GM18873 (cell line): Measurements from ENCODE around the gene VSX1.

Experiments
- ATAC-seq: cut with Tn5 transposase; IDR thresholded peaks from one replicate; pipeline ENCODE4 v1.9.1; 2021; ENCODE audit warnings: mild to moderate bottlenecking, moderate library complexity, moderate number of reproducible peaks; ENCODE audit not compliant: unreplicated experiment, low FRiP score

Gene VSX1

DNA sequence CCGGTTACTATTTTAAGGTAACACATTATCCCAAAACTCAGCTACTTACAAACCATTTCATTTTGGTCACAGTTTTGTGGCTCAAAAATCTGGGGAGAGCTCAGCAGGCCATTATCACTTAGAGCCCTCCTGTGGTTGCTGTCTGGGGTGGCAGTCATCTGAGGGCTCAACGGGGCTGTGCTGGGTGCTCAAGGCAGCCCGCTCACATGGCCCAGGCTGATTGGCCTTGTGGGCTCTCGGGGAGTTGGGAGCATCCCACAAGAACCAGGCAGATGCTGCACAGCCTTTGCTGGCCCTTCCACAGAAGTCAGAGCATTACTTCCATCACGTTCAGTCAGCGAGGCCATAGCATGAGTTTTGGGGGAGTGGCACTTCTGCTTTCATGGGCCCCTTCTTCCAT is 6.3 kb upstream of the VSX1 start:
- ATAC-seq = no peak

DNA sequence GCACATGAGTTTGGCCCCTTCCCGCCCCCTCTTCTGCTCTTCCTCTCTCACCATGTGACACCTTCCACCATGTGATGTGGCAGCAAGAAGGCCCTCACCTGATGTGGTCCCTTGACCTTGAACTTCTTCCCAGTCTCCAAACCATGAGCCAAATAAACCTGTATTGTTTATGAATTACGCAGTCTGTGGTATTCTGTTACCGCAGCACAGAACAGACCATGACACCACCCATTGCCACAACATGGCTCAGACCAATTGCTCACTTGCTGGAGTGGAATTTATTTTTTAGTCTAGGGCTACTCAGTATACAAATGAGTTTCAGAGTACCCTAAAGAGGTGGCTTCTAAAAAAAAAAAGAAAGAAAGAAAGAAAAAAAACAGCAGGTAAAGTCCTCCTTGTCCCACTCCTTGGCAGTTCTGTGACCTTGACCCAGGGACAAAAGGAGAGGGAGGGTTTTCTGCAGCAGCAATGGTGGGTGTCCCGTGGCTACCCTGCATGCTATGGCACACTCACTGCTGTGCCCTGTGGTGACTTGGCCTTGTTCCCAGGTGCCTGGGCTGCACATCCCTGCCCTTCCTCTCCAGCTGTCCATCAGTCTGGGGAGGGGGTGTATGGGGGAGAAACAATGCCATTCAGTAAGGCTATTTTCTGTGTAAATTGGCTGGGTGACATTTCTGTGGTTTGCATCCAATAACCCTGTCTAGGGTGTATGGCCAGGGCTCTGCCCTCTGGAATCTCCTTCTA is 5.4 kb upstream of the VSX1 start:
- ATAC-seq = no peak

GRCh38 chr20:25085756-25086495 is 4.0 kb upstream of the VSX1 start:
- ATAC-seq = no peak

DNA sequence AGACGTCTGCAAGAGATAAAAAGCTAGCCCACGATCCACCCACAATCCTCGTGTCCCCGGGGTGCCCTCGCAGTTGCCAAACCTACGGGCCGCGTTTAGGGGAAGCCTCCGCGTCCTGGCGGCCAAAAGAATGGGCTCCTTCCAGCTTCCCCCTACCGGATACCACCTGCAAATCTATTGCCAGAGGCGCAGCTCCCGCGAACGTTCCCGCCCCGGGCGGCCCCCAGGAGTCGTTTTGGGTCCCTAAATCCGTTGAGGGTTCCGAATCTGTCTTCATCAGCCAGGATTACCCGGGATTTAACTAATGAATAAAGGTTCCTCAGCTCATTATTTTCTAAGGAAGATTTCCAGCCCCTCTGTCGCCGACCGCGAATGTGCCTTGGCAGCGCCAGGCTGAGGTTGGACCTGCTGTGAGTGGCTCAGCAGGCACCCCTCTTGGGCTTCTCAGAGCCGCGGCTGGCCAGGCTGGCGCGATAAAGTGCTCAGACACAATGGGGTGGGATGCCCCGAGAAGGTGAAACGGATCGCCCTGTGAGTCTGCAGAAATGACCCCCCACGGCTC is 2.8 kb upstream of the VSX1 start:
- no peak for ATAC-seq

DNA sequence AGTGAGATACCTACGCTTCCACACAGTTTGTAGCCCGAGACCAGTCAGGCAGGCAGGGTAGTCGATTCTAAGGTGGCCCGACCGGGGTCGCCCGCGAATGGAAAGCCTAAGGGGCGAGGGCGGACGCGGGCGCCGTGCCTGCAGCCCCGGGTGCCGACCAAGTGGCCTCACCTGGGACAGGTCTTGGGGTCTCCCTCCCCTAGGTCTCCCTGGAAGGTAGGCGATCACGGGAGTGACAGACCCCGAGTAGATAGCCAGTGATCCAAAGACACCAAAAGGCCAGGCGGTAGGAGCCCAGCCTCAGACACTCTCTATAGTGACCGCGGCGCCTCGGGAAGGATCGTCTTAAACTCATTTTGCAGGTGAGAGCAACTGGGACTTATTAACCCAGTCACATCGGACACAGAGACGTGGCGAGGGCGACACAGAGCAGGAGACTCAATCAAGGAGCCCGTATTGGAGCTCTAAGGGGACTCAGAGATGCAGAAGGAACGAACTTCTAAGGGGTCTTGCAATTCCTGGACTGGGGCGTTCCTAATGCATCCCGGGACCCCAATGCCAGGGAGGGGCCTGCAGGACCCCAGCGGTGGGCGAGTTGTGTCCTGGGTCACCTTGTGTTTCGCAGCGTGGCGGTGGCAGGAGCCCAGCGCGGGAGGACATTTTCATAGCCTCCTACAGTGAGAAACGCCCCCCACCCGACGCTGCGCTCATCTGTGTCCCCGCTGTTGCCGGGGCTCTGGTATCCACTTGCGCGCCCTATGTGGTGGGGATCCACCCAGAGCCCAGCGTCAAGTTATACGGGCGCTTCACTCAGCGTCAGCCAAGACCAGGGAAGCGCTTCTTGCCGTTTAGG is 2.1 kb upstream of the VSX1 start:
- ATAC-seq = no peak

DNA sequence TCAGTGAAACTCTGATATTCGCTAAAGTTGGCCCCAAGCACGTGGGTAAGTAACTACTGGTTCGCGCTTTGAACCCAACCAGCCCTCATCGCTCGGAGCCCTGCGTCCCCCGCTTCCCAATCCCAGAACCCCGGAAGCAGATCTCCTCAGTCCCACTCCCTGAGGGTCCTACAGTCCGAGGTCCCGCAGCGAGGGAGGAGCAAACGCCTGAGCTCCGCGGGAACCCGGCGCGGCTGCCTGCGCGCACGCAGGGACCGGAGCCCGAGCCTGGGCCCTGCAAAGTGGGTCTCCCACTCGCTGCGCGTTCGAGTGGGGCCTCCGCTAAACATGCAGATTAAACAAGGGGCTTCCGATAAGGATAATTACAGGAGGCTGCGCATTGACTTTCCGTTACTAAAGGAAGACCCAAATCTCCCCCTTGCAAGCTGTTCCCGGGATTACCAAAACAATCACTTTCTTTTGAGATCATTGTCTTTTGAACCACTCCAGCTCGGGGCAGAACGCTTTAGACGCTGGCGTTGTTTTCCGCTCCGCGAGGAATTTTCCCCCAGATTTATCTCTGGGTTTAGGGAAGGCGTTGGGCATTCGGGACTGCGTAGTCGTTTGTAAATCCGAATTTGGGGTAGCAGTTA is 1.3 kb upstream of the VSX1 start:
- ATAC-seq = no peak

DNA sequence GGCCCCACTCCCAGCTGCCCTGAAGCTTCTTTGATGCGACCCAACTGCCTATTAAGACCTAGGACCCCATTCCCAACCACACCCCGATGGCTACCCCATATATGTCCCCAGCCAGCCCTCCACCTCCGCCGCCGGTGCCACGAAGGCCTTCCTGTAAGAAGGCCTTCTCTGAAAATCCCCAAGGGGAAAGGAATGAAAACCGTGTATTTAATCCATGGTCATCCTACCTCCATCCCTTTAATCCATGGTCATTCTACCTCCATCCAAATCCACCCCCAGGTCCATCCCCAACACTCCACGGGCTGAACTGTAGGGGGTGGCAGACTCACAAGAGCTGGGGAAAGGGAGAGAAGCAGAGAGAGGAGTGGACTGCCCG is 545 bp upstream of the VSX1 start:
- ATAC-seq = no peak

DNA sequence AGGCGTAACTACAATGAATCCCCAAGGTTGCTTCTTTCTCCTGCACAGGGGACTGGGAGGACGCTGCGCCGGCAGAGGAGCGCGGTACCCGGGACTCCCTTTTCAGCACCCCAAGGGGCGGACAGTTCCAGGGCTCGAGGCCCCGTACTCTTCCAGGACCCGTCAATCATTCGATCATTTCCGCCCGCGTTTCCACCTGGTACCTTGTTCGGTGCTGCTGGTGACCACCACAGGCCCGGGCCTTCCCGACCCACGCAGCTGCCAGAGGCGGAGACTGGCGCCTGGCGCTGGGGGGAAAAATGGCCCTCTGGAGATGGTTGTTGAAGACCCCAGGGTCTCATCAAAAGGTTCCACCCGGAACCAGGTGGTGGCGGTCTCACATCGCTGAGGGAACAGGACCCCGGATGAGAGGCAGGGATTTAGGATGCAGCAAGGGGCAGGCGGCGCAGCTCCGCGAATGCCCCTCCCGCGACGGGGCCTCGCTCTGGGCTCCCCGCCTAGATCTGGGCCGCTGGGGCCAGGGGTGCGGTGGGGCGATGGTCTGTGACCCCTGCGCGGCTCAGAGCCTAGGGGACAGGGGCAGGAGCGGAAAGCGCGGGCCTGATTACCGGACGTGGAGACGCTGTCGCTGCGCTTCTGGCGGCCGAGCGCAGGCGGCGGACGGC is 744 bp downstream of the VSX1 start:
- no peak for ATAC-seq

DNA sequence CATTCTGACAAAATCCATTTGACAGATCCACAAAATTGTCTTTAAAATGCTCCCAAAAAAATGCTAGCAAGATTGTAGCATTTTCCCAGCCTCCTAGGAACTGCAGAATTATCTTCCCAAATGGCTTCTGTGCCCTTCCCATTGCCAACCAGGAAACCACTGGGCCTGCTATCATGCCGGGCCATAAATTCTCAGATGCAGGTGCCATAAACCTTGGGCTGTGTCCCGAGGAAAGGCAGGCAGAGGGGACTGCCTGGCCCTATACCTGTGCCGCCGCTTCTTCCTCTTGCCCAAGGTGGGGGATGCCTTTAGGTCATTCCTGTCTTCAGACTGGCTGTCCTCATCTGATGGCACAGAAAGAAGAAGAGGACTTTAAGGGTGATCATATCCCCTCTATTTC is 2.8 kb downstream of the VSX1 start:
- ATAC-seq = no peak

GRCh38 chr20:25078662-25079061 is 3.3 kb downstream of the VSX1 start:
- ATAC-seq = no peak

GRCh38 chr20:25077610-25078169 is 4.3 kb downstream of the VSX1 start:
- no peak for ATAC-seq

DNA sequence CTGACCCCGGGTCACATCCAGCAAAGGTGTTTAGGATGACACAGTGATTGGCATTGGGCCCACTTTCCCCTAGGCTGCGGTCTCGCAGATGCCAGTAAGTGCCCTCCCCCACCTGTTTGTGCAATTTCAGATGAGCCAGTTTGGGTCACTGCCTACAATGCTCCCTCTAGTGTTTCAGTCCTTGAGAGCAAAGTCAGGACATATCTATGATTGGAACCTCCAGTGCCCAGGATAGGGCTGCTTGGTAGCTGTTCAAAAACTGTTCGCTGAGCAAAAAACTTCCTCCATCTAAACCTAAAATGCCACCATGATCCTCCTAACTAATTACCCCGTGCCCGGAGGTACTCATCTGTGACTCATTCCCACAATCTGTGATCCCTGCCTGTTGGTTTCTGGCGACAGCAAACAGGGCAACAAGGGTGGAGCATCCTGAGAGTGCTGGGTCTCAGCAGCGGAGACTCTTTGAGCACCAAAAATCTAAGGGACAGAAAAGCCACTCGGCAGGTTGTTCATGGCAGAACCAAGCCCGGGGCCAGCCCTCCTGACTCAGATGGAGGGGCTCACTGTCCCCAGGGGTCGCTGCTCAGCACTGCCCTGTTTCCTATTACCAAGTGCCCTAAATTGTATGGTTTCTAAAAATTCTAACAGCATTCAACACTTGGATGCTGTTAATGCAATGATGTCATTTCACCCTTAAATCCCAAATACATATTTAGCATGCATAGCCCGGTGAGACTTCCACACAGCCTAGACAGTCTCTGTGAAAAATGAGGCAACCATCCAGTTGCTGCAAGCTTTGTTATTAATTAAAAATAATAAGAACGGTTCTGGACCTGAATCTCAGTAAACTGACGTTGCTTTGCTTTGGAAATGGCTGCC is 5.0 kb downstream of the VSX1 start:
- ATAC-seq = no peak

- no peak for ATAC-seq
Observed at GRCh38 chr20:25076201-25076600, 5.7 kb downstream of the VSX1 start.

DNA sequence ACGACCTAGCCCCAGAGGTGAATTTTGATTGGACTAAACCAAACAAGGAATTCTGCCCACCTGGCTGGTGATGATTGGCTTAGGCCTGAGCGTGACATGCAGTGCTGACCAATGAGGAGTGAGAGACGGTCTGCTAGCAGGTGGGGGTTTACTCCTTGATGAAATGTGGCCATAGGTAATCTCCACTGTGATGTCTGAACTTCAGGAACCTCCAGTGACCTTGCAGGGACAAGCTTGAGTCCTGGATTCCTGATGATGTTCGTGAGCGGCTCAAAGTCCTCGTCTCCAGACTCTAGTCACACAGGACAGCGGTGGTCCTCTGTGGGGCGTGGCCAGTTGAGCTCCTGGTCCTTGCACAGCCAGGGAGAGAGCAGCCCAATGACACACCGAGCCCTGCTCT is 8.4 kb downstream of the VSX1 start:
- ATAC-seq = no peak

GRCh38 chr20:25072226-25072811 is 9.6 kb downstream of the VSX1 start:
- no peak for ATAC-seq

- ATAC-seq = no peak
Observed at GRCh38 chr20:25071734-25072133, 10.2 kb downstream of the VSX1 start.

GRCh38 chr20:25070821-25071473 is 11.0 kb downstream of the VSX1 start:
- no peak for ATAC-seq
